ENCODE measurements around the gene AIG1. TPM values are rescaled to one million over a fixed set of nuclear protein-coding genes. Genes with fewer than 3 reads are reported as not detected.

Gene AIG1
- polyA plus RNA-seq, 1 of the 3 experiments (the other 2 are of a cell fraction) = 36.8 TPM

DNA sequence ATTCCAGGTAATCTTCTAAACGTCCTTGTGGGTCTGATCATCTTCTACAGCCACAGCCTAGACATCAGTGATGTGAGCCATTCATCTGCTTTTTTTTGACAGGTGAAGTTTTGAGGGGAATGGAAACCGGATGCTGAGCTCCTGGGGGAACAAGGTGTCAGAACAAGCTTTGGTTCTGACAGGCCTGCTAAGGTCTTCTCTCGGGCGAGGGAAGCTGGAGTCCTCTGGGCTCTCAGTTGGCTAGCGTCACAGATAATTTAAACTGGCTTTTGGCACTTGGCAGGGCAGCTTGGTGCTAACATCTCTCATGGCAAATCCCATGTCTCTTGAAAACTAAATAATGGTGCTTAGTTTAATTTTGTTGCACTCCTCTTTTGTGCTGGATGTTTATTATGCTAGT, 8.4 kb upstream of the AIG1 start (continued):
- no peak for TF ChIP-seq EZH2phosphoT487 (IDR thresholded peaks at IDR 0.05; ENCODE audit: borderline replicate concordance, low read depth)
- TF ChIP-seq, protein P1, sequence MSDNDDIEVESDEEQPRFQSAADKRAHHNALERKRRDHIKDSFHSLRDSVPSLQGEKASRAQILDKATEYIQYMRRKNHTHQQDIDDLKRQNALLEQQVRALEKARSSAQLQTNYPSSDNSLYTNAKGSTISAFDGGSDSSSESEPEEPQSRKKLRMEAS (IDR thresholded peaks at IDR 0.05; ENCODE audit: low read depth) = no peak
- TF ChIP-seq EP300 (IDR thresholded peaks at IDR 0.05; ENCODE audit: borderline replicate concordance in 1 of 2, low read depth in 1 of 2, low read length in 1 of 2) = no peak
- TF ChIP-seq, protein P2, sequence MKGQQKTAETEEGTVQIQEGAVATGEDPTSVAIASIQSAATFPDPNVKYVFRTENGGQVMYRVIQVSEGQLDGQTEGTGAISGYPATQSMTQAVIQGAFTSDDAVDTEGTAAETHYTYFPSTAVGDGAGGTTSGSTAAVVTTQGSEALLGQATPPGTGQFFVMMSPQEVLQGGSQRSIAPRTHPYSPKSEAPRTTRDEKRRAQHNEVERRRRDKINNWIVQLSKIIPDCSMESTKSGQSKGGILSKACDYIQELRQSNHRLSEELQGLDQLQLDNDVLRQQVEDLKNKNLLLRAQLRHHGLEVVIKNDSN (IDR thresholded peaks at IDR 0.05; ENCODE audit: borderline replicate concordance, low read depth) = no peak

DNA sequence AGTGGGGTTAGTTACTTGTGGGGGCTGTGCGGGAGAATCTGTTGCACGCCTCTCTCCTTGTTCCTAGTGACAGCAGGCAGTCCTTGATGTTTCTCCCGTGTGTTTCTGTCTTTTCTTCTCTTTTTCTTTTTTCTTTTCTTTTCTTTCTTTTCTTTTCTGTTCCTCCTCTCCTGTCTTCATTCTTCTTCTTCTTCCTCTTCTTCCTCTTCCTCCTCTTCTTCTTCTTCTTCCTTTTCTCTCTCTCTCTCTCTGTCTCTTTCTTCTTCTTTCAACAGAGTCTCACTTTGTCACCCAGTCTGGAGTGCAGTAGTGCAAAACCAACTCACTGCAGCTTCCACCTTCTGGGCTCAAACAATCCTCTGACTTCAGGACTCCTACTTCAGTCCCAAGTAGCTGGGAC, 6.8 kb upstream of the AIG1 start:
- Histone ChIP-seq H3K9me3 (no peaks in the 10 kb centered on the region), H3K4me3 (ENCODE audit: low read depth in 2 of 2, low read length in 1 of 2) (no peak overlapping the region), H3K4me2 (no peak overlapping the region), H3K4me1 (ENCODE audit: control insufficient read depth in 1 of 2, insufficient read depth in 2 of 2, low read depth in 1 of 2, low read length in 1 of 2) (no peaks in the 10 kb centered on the region; a peak in 1 of 4 replicates), H3K9ac (no peak overlapping the region), H3K9me2 (no peaks in the 10 kb centered on the region), H3K27ac (ENCODE audit: low read depth in 2 of 2, low read length in 1 of 2) (no peak overlapping the region), H4K20me1 (ENCODE audit: insufficient read depth) (no peaks in the 10 kb centered on the region), H3K36me3 (replicated peaks in 1 of 2; ENCODE audit: control insufficient read depth in 1 of 2, insufficient read depth in 2 of 2, low read length in 1 of 2) (no peaks in the 10 kb centered on the region), H3F3A (replicated peaks; ENCODE audit: insufficient read depth) (no peaks in the 10 kb centered on the region), H2AFZ (ENCODE audit: low read depth) (no peak overlapping the region), H3K27me3 (ENCODE audit: insufficient read depth) (no peaks in the 10 kb centered on the region), H3K79me2 (ENCODE audit: insufficient read depth) (no peaks in the 10 kb centered on the region)
- CTCF ChIA-PET = no interaction called here
- POLR2A ChIA-PET = no interaction called here
- no peak for DNase-seq
- 85% methylated on average over 3 of the region's 3 CpGs for WGBS (ENCODE audit: low lambda C conversion rate)
- TF ChIP-seq, protein P3, sequence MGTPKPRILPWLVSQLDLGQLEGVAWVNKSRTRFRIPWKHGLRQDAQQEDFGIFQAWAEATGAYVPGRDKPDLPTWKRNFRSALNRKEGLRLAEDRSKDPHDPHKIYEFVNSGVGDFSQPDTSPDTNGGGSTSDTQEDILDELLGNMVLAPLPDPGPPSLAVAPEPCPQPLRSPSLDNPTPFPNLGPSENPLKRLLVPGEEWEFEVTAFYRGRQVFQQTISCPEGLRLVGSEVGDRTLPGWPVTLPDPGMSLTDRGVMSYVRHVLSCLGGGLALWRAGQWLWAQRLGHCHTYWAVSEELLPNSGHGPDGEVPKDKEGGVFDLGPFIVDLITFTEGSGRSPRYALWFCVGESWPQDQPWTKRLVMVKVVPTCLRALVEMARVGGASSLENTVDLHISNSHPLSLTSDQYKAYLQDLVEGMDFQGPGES (IDR thresholded peaks at IDR 0.05; ENCODE audit: low read depth, low read length) = no peak
- TF ChIP-seq, protein P1 (IDR thresholded peaks at IDR 0.05; ENCODE audit: low read depth) = no peak
- TF ChIP-seq MEF2A (IDR thresholded peaks at IDR 0.05; ENCODE audit: borderline replicate concordance, low read depth) (no peak), ELF1 (IDR thresholded peaks at IDR 0.05) (no peak)

DNA sequence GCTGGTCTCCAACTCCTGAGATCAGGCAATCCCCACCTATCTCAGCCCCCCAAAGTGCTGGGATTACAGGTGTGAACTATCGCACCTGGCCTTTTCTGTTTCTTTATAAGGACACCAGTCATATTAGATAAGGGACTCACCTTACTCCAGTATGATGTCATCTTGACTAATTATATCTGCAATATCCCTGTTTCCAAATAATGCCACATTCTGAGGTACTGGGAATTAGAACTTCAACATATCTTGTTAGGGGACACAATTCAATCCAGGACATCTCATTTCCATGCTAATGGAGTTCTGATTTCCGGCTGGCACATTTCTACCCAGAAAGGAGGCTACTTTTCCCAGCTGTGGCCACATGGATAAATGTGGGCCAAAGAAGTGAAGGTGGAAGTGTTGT, 6.4 kb upstream of the AIG1 start:
- Histone ChIP-seq H3K79me2 (ENCODE audit: insufficient read depth) (no peaks in the 10 kb centered on the region), H3F3A (replicated peaks; ENCODE audit: insufficient read depth) (no peaks in the 10 kb centered on the region), H3K9ac (no peak overlapping the region), H3K4me3 (ENCODE audit: low read depth in 2 of 2, low read length in 1 of 2) (no peak overlapping the region), H3K36me3 (replicated peaks in 1 of 2; ENCODE audit: control insufficient read depth in 1 of 2, insufficient read depth in 2 of 2, low read length in 1 of 2) (no peaks in the 10 kb centered on the region), H4K20me1 (ENCODE audit: insufficient read depth) (no peaks in the 10 kb centered on the region), H3K27me3 (ENCODE audit: insufficient read depth) (no peaks in the 10 kb centered on the region), H3K4me1 (ENCODE audit: control insufficient read depth in 1 of 2, insufficient read depth in 2 of 2, low read depth in 1 of 2, low read length in 1 of 2) (peaks cover 0 to 3% of the 10 kb centered on the region in 2 experiments; a peak in 2 of 4 replicates), H3K27ac (ENCODE audit: low read depth in 2 of 2, low read length in 1 of 2) (no peak overlapping the region), H2AFZ (ENCODE audit: low read depth) (no peak overlapping the region), H3K9me3 (no peaks in the 10 kb centered on the region), H3K4me2 (no peak overlapping the region), H3K9me2 (no peaks in the 10 kb centered on the region)
- no peak for DNase-seq
- TF ChIP-seq, protein P4, sequence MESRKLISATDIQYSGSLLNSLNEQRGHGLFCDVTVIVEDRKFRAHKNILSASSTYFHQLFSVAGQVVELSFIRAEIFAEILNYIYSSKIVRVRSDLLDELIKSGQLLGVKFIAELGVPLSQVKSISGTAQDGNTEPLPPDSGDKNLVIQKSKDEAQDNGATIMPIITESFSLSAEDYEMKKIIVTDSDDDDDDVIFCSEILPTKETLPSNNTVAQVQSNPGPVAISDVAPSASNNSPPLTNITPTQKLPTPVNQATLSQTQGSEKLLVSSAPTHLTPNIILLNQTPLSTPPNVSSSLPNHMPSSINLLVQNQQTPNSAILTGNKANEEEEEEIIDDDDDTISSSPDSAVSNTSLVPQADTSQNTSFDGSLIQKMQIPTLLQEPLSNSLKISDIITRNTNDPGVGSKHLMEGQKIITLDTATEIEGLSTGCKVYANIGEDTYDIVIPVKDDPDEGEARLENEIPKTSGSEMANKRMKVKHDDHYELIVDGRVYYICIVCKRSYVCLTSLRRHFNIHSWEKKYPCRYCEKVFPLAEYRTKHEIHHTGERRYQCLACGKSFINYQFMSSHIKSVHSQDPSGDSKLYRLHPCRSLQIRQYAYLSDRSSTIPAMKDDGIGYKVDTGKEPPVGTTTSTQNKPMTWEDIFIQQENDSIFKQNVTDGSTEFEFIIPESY (IDR thresholded peaks at IDR 0.05; ENCODE audit: borderline replicate concordance, low read depth) = no peak
- TF ChIP-seq SMC3 (IDR thresholded peaks at IDR 0.05; ENCODE audit: low read depth, low read length) = no peak
- TF ChIP-seq RXRA (IDR thresholded peaks at IDR 0.05; ENCODE audit: borderline replicate concordance, low read depth) = no peak
- TF ChIP-seq SIN3A (IDR thresholded peaks at IDR 0.05; ENCODE audit: borderline replicate concordance, low read depth, low read length) = no peak
- no peak for TF ChIP-seq TEAD4 (IDR thresholded peaks at IDR 0.05; ENCODE audit: borderline replicate concordance, insufficient read depth)
- 92% methylated on average over 2 of the region's 2 CpGs for WGBS (ENCODE audit: low lambda C conversion rate)
- ChIA-PET CTCF (no interaction called here), POLR2A (no interaction called here)
